T-helper 2 cell treated with Interferon-gamma antibody and Interleukin-4, amounts not matched to agents 100 ng/mL and 5 ng/mL, for 36 hours (primary cell): Measurements from ENCODE around the gene TTC27. TPM values are rescaled to one million over a fixed set of nuclear protein-coding genes. Genes with fewer than 3 reads are reported as not detected.
"Not testable (repeated sequence)": the region's sequence is repeated elsewhere in the genome, so short reads cannot be mapped to it uniquely, and the experiment has no call there.

Experiments used
- intact Hi-C: fragments of 100-400 bp; cut with micrococcal nuclease; formaldehyde crosslinking; loops from one replicate; pipeline ENCODE4 v1.15.1; 2023
- total RNA-seq: library from RNA; stranded (reverse); gene quantifications from 2 replicates; pipeline ENCODE4 v1.2.3, GENCODE V29; 2022

TTC27 gene
- total RNA-seq, 1 donor from 2014 or later, result 28.0 TPM

- intact Hi-C loops, result no loop called here
Measured at GRCh38 chr2:32719430-32719829, 91.6 kb downstream of the TTC27 start.

DNA sequence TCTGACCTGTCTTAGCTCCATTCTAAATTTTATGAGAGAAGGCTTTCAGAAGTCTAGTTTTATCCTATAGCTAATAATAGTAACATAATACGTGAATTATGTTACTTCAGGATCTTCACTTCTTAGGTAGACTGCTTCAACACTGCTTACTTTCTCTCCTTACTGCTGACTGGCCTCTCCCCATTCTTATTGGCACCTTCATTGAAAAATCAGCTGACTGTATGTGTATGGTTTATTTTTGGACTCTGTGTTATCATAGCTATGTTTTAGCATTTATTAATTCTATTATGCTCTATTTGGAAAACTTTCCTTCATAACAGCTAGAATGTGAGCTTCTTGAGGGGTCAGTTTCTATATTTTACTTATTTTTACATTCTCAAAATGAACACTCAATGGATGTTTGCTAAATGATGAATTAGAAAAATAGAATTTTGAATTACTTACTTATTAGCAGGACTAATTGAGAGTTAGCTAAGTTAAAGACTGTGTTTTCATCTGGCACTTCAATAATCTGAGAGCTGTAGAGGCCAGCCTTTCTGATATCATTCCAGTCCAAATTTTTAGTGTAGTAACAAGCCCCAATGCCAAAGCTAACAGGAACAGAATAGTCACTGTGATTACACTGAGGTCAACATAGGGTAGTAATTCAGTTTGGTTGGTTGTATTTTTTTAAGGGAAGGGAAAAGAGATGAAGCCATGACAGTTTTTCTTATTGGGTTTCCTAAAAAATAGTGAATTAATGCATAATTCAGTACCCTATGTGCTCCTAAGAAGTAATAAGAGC is 92.3 kb downstream of the TTC27 start:
- intact Hi-C loops, result no loop called here

GRCh38 chr2:32720771-32721170 is 92.9 kb downstream of the TTC27 start:
- intact Hi-C loops, result no loop called here

- intact Hi-C loops, result no loop called here
Measured at GRCh38 chr2:32721376-32721775, 93.5 kb downstream of the TTC27 start.

GRCh38 chr2:32723467-32724079 is 95.7 kb downstream of the TTC27 start:
- intact Hi-C loops, result no loop called here

DNA sequence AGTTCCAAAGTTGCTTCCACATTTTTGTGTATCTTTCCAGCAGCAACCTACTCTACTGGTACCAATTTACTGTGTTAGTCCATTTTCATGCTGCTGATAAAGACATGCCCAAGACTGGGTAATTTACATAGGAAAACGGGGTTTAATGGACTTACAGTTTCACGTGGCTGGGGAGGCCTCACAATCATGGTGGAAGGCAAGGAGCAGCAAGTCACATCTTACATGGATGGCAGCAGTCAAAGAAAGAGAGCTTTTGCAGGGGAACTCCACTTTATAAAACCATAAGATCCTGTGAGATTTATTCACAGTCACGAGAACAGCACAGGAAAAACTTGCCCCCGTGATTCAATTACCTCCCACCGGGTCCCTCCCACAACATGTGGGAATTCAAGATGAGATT is 98.8 kb downstream of the TTC27 start:
- intact Hi-C loops, result not testable (repeated sequence)

DNA sequence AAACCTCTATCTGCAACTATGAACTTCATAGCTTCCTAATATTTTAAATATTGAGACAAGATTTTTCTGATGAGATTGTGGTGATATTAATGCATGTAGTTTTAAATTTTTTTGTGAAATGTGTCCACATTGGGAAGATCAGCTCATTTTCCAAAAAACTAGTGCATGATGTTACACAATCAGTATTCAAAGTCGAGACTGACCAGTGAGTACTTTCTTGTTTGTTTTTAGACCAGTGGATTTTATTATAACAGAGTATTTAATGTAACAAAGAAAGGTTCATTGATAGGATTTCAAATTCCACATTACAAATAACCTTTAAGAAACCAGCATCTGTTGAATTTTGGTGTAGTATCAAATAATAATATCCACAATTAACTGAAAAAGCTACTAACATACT is 99.3 kb downstream of the TTC27 start:
- intact Hi-C loops, result no loop called here

DNA sequence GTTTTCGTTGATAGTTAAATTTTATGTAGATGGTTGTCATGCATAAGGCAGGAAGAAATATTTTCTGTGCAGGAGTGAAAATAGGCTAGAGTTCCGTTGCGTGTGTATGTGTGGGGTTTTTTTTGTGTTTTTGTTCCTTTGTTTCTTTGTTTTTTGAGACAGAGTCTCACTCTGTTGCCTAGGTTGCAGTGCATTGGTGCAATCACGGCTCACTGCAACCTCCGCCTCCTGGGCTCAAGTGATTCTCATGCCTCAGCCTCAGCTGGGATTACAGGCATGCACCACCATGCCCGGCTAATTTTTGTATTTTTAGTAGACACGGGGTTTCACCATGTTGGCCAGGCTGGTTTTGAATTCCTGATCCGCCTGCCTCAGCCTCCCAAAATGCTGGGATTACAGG is 103.1 kb downstream of the TTC27 start:
- intact Hi-C loops, result not testable (repeated sequence)

GRCh38 chr2:32732120-32732519 is 104.3 kb downstream of the TTC27 start:
- intact Hi-C loops, result no loop called here

DNA sequence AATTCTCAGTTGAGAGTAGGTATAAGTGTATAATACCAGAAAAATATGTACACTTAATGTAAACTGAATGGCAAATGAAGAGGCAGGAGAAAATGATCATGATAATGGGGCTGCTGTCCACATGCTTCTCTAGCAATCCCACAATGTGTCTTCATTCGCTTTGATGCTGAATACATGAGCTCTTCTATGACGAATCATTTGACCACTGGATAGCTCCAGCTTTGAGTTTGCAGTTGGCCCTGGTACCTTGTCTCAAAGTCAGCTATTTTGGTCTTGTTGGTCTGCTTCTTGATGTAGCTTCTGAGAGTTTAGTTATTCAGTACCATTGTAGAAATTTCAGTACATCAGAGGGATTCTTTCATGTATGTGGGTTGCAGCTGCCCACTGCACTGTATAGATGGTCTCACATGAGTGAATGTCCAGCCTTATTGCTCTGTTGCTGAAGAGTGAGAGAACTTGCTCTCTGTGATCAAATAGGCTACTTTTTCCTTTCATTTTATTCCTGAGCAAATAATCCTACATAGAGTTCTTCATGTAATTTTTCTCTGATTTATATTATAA is 105.1 kb downstream of the TTC27 start:
- intact Hi-C loops, result no loop called here

GRCh38 chr2:32735348-32735747 is 107.5 kb downstream of the TTC27 start:
- intact Hi-C loops, result no loop called here

GRCh38 chr2:32738939-32739338 is 111.1 kb downstream of the TTC27 start:
- intact Hi-C loops, result no loop called here

GRCh38 chr2:32739664-32740063 is 111.8 kb downstream of the TTC27 start:
- intact Hi-C loops, result no loop called here

DNA sequence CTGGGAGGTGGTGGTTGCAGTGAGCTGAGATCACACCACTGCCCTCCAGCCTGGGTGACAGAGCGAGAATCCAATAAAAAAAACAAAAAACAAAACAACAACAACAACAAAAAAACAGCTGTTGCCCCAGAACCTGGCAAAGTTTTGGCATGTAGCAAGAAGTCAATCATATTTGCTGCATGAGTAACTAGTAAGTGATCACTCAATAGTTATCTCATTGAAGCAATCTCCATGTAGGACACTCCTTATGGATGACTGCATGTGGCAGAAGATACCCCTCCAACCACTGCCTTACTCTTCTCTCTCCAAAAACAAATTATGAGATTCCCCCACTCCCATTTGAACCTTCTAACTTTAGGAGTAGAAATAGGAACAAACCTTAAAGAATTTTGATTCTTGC is 113.7 kb downstream of the TTC27 start:
- intact Hi-C loops, result no loop called here

DNA sequence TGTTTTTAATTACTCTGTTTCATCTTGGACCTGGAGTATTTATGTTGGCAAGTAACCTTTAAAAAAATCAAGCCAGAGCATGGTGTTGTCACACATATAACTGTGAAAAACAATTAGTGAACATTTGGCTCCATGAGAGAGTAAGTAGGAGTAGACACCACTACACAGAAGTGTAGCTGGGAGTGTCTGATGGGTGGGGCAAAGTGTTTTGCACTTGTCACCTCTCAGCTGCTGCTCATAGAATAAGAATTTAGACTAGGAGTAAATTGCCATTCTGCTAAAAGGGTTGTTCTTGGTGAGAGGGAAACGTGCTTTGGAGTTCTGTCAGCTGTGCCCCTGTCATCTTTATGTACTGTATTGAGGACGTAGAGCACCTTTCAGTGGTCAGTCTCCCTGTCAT is 114.5 kb downstream of the TTC27 start:
- intact Hi-C loops, result no loop called here

DNA sequence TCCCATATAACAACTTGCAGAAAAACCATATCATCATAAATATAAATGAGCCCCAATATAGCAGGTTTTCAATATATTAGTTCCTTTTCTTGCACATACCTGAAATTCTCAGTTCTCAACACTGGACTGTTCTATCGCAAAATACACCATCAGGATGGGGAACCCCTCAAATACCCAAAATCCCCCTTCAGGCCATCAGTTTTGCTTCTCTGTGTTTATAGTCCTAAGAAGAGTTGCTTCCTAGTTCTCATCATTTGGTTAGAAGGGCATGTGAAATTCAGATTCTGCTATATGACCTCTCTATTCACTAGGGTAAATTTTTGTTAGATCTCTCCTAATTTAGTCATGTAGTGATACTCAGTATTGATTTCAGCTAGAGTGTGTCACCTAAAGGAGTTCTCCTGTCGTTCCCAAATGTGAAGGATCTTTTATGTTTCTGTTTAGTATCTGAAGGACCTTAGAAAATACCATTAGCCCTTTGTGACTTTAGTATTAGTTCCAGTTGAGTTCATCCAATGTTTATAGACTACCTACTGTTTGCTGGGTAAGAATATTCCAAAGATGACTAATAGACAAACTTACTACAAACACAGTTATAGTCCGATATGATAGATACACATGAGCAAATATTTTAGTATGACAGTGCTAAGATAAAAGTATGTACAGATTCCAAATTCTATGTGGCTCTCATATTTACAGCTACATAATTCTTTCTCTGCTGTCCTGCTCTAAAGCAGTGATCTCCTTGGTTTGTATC is 115.8 kb downstream of the TTC27 start:
- intact Hi-C loops, result no loop called here

GRCh38 chr2:32745191-32745590 is 117.3 kb downstream of the TTC27 start:
- intact Hi-C loops, result no loop called here

DNA sequence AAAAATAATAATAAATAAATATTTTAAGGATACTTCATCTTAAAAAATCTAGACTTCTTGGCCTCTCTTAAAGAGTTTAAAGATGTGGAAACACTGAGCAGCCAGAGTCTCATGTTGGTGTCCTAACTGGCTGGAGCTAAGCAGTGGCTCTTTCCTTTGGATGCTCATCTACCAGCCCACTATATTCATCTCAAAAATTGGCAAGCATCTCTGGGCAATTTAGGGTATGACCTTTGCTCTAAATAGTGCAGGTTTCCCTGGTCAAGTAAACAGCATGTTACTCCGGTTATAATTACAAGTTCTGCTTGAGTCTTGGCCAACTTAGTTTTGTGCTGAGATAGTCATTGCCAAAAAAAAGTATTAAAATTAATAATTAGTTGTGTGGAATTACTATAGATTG is 117.8 kb downstream of the TTC27 start:
- intact Hi-C loops, result no loop called here

DNA sequence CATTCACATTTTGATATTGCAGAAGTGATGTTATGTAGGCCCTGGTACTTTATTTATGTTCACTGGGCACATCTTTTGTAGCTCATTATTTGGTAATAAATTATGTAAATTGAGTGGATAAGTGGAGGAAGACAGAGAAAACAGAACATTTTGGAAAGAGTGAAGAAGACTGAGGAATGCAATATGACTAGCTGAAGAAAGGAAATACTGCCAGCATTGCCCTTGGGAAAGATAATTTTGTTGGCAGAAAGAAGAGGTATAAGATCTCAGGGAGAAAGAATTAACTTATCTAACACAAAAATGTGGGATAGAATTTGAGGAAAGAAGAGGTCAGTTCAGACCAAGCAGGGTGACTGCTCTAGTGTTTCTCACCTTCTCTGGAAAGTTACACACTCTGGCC is 118.8 kb downstream of the TTC27 start:
- intact Hi-C loops, result no loop called here

- intact Hi-C loops, result no loop called here
Measured at GRCh38 chr2:32748158-32748557, 120.3 kb downstream of the TTC27 start.

GRCh38 chr2:32750880-32751279 is 123.0 kb downstream of the TTC27 start:
- intact Hi-C loops, result no loop called here

DNA sequence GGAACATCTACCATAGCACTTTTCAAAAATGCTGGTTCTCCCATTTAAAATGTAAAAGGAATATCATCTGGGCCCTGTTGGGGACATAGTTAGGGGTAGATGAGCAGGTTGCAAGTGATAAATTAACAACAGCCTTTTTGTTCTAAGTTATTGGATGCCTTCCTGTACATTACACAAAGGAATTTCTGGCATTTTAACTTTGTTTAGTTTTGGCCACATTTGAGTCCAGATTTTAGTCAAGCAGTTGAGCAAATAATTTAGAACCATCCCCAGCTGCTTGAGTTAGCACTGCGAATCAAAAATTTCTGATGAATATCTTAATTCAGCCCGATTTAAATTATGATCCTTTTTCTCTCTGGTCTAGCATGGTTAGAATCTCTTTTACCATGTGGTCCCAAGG is 124.4 kb downstream of the TTC27 start:
- intact Hi-C loops, result no loop called here
